Thymus (tissue), 11 donors: ENCODE results near the gene OXSR1. TPM values are rescaled to one million over a fixed set of nuclear protein-coding genes. Genes with fewer than 3 reads are reported as not detected.
A peak's percentile ranks its signal among the peaks of the same experiment; 100 is the strongest.
"Not testable (repeated sequence)": the region's sequence is repeated elsewhere in the genome, so short reads cannot be mapped to it uniquely, and the experiment has no call there.

ENCODE experiments used
- DNase-seq, 9 donors: peaks; one replicate each; pipeline ENCODE4 v3.0.0-alpha.2; 2013; ENCODE audit warnings: low spot score in 9 of 9, low read depth in 6 of 9, missing footprints in 1 of 9
- H3K27ac ChIP-seq, 2 donors: one replicate each; pipeline ENCODE4 v1.5.1; 2013; ENCODE audit warnings: control low read depth in 1 of 2, low read depth in 1 of 2, low read length in 1 of 2, mild to moderate bottlenecking in 1 of 2, moderate library complexity in 1 of 2
- H3K27me3 ChIP-seq, 2 donors: one replicate each; pipeline ENCODE4 v1.5.1; 2013; ENCODE audit warnings: low read length in 1 of 2; ENCODE audit not compliant: control insufficient read depth in 2 of 2, insufficient read depth in 1 of 2
- H3K36me3 ChIP-seq, 2 donors: one replicate each; pipeline ENCODE4 v1.5.1; 2013; ENCODE audit warnings: low read length in 1 of 2, mild to moderate bottlenecking in 1 of 2, moderate library complexity in 1 of 2; ENCODE audit not compliant: control insufficient read depth in 2 of 2, insufficient read depth in 2 of 2
- H3K4me1 ChIP-seq, 2 donors: one replicate each; pipeline ENCODE4 v1.5.1; 2013; ENCODE audit warnings: low read length in 2 of 2; ENCODE audit not compliant: control insufficient read depth in 2 of 2, insufficient read depth in 2 of 2
- H3K4me3 ChIP-seq, 2 donors: one replicate each; pipeline ENCODE4 v1.5.1; 2013; ENCODE audit warnings: low read length in 2 of 2, control low read depth in 1 of 2, mild to moderate bottlenecking in 1 of 2
- H3K9me3 ChIP-seq, 2 donors: one replicate each; pipeline ENCODE4 v1.5.1; 2013; ENCODE audit warnings: low read length in 1 of 2, mild to moderate bottlenecking in 1 of 2; ENCODE audit not compliant: control insufficient read depth in 2 of 2, insufficient read depth in 1 of 2
- WGBS: extraction: QIAGEN DNeasy Blood & Tissue Kit; methylation state at CpG from one replicate; pipeline ENCODE4 v1.1.7; 2013; 5-methylcytosine and 5-hydroxymethylcytosine counted together
- polyA plus RNA-seq: library from polyadenylated mRNA; stranded (reverse); fragments of 200-250 nt; gene quantifications from one replicate; pipeline ENCODE4 v1.2.3, GENCODE V29; 2013
- total RNA-seq: library from RNA; stranded (reverse); fragments of 120-200 nt; gene quantifications from one replicate; pipeline ENCODE4 v1.2.4, GENCODE V29; 2013
- donor health status: healthy.

Gene OXSR1
- total and polyA plus RNA-seq, 2 donors = 23.0 to 33.0 TPM

- peaks cover 42 to 49% of the 10 kb centered on the region in 2 donors for H3K36me3 ChIP-seq
- H3K4me1 ChIP-seq = peaks cover 18 to 31% of the 10 kb centered on the region in 2 donors
- not testable (repeated sequence) for DNase-seq, H3K9me3 ChIP-seq, H3K27ac ChIP-seq, H3K27me3 ChIP-seq, H3K4me3 ChIP-seq
- WGBS = 92% methylated on average over 10 of the region's 10 CpGs
These were observed 30.7 kb upstream of the OXSR1 start for GRCh38 chr3:38134517-38135143.

DNA sequence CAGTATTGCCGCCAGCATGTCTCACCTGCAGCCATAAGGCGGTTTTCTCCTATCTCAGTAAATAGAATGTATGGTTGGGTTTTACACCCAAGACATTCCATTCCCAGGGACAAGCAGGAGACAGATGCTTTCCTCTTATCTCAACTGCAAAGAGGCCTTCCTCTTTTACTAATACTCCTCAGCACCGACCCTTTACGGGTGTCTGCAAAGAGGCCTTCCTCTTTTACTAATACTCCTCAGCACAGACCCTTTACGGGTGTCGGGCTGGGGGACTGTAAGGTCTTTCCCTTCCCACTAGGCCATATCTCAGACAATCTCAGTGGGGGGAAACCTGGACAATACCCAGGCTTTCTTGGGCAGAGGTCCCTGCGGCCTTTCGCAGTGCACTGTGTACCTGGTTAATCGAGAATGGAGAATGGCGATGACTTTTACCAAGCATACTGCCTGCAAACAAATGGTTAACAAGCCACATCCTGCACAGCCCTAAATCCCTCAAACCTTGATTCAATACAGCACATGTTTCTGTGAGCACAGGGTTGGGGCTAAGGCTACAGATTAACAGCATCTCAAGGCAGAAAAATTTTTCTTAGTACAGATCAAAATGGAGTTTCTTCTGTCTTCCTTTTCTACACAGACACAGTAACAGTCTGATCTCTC lies 29.6 kb upstream of the OXSR1 start:
- WGBS = 27% methylated on average over 10 of the region's 10 CpGs
- Histone ChIP-seq H3K36me3 (peaks cover 37 to 45% of the 10 kb centered on the region in 2 donors), H3K27ac (peak overlapping the region; percentile 75 to 85), H3K4me3 (peak overlapping the region; percentile 93 to 96), H3K4me1 (peaks cover 27 to 42% of the 10 kb centered on the region in 2 donors)
- peak in 5 of 9 donors; percentile 36 to 79 (median 54) for DNase-seq
- not testable (repeated sequence) for H3K9me3 ChIP-seq, H3K27me3 ChIP-seq

DNA sequence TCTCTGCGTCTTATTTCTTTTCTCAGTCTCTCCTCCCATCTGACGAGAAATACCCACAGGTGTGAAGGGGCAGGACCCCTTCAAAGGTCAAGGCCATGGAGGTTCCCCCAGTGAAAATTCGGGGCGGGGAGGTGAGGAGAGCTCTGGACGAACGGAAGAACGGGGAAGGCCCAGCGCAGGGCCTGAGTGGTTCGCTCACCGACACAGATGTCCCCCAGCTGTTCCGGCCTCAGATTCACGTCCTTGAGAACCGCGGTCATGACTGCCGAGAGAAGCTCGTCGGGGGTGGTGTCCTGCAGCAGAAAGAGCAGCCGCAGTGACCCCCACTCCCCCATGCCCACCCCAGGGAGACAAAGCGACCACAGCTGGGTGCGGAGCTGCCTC lies 29.0 kb upstream of the OXSR1 start:
- DNase-seq = peak in 2 of 9 donors; percentile 16 to 47
- under 1% methylated on average over 20 of the region's 20 CpGs for WGBS
- H3K4me1 ChIP-seq = peaks cover 27 to 42% of the 10 kb centered on the region in 2 donors
- peaks cover 37 to 45% of the 10 kb centered on the region in 2 donors for H3K36me3 ChIP-seq
- peak overlapping the region; percentile 75 to 85 for H3K27ac ChIP-seq
- H3K27me3 ChIP-seq = no peaks in the 10 kb centered on the region
- H3K4me3 ChIP-seq = peak overlapping the region; percentile 93 to 96
- no peaks in the 10 kb centered on the region for H3K9me3 ChIP-seq

GRCh38 chr3:38136777-38137614 lies 28.3 kb upstream of the OXSR1 start, which contains the start of gene ACAA1:
Gene ACAA1, minus strand, starts transcription at chr3:38137127. Its CDS starts 92 bp downstream, at chr3:38137035.
- Histone ChIP-seq H3K27ac (peak within 1 kb of the TSS; percentile 90 to 94), H3K4me3 (peak within 1 kb of the TSS; percentile 93 to 96), H3K27me3 (no peaks in the 10 kb centered on the region), H3K9me3 (no peaks in the 10 kb centered on the region), H3K36me3 (peaks cover 39 to 45% of the 10 kb centered on the region in 2 donors), H3K4me1 (peaks cover 27 to 42% of the 10 kb centered on the region in 2 donors)
- DNase-seq = peak; percentile 94 to 98 (median 96)
- WGBS = under 1% methylated on average over 66 of the region's 66 CpGs

GRCh38 chr3:38137615-38138348 lies 27.6 kb upstream of the OXSR1 start:
- Histone ChIP-seq H3K4me1 (peaks cover 27 to 42% of the 10 kb centered on the region in 2 donors), H3K4me3 (peak overlapping the region; percentile 93 to 96), H3K9me3 (no peaks in the 10 kb centered on the region), H3K27me3 (no peaks in the 10 kb centered on the region), H3K36me3 (peaks cover 41 to 43% of the 10 kb centered on the region in 2 donors), H3K27ac (peak overlapping the region; percentile 90 to 94)
- WGBS = 25% methylated on average over 22 of the region's 22 CpGs
- DNase-seq = peak in 3 of 9 donors; percentile 30 to 53 (median 39)

GRCh38 chr3:38138349-38139190 lies 26.8 kb upstream of the OXSR1 start, which contains the start of gene MYD88:
Gene MYD88, plus strand, starts transcription at chr3:38138661. Its CDS starts 40 bp downstream, at chr3:38138701.
- peak in 6 of 9 donors; percentile 69 to 91 (median 80) for DNase-seq
- under 1% methylated on average over 65 of the region's 65 CpGs for WGBS
- Histone ChIP-seq H3K9me3 (no peaks in the 10 kb centered on the region), H3K4me3 (peak within 1 kb of the TSS; percentile 93 to 96), H3K27ac (peak within 1 kb of the TSS; percentile 90 to 94), H3K36me3 (peaks cover 33 to 36% of the 10 kb centered on the region in 2 donors), H3K27me3 (no peaks in the 10 kb centered on the region), H3K4me1 (peaks cover 27 to 42% of the 10 kb centered on the region in 2 donors)

- Histone ChIP-seq H3K27ac (peak overlapping the region in 1 of 2 donors; percentile 94), H3K4me1 (peaks cover 27 to 42% of the 10 kb centered on the region in 2 donors)
- 9% methylated on average over 8 of the region's 8 CpGs for WGBS
These were observed 26.1 kb upstream of the OXSR1 start for GRCh38 chr3:38139191-38139590.

GRCh38 chr3:38139652-38140051 lies 25.7 kb upstream of the OXSR1 start:
- Histone ChIP-seq H3K4me1 (peaks cover 27 to 42% of the 10 kb centered on the region in 2 donors), H3K27me3 (no peaks in the 10 kb centered on the region), H3K27ac (peak overlapping the region in 1 of 2 donors; percentile 8), H3K36me3 (peaks cover 23 to 25% of the 10 kb centered on the region in 2 donors), H3K9me3 (no peaks in the 10 kb centered on the region), H3K4me3 (peak overlapping the region; percentile 93 to 96)
- DNase-seq = no peak
- 85% methylated on average over 7 of the region's 7 CpGs for WGBS

More at GRCh38 chr3:38139191-38139590, 26.1 kb upstream of the OXSR1 start:
- peaks cover 28 to 29% of the 10 kb centered on the region in 2 donors for H3K36me3 ChIP-seq
- no peaks in the 10 kb centered on the region for H3K27me3 ChIP-seq
- DNase-seq = no peak
- no peaks in the 10 kb centered on the region for H3K9me3 ChIP-seq
- H3K4me3 ChIP-seq = peak overlapping the region; percentile 93 to 96
